Heart right ventricle (tissue), 16 donors: ENCODE data around the gene CDSN. TPM values are rescaled to one million over a fixed set of nuclear protein-coding genes. Genes with fewer than 3 reads are reported as not detected.

ENCODE experiments used
- ATAC-seq, 8 donors: fragments of 200-7000 bp; cut with Tn5 transposase; one replicate each; pipeline ENCODE4 v1.9.1; 2020; ENCODE audit warnings: mild to moderate bottlenecking in 8 of 8, moderate library complexity in 8 of 8, moderate number of reproducible peaks in 1 of 8
- DNase-seq, 2 donors: peaks; one replicate each; pipeline ENCODE4 v3.0.0-alpha.2; 2020
- H3K27ac ChIP-seq, 10 donors: fragments of 200-600 bp; sonication (generic) in 2 of 10; one replicate each; pipeline versions ENCODE4 v1.5.0 to v1.8.0; 2020 to 2022; ENCODE audit warnings: mild to moderate bottlenecking in 3 of 10
- H3K27me3 ChIP-seq, 7 donors: fragments of 200-600 bp; one replicate each; pipeline ENCODE4 v1.8.0; 2021 to 2022; ENCODE audit warnings: mild to moderate bottlenecking in 2 of 7
- H3K36me3 ChIP-seq, 9 donors: fragments of 200-600 bp; sonication (generic) in 1 of 9; one replicate each; pipeline versions ENCODE4 v1.5.0 to v1.8.0; 2020 to 2022; ENCODE audit warnings: mild to moderate bottlenecking in 2 of 9
- H3K4me1 ChIP-seq, 9 donors: fragments of 200-600 bp; sonication (generic) in 1 of 9; one replicate each; pipeline versions ENCODE4 v1.5.0 to v1.8.0; 2020 to 2022; ENCODE audit warnings: mild to moderate bottlenecking in 4 of 9
- H3K4me3 ChIP-seq, 10 donors: fragments of 200-600 bp; sonication (generic) in 2 of 10; one replicate each; pipeline versions ENCODE4 v1.5.0 to v1.8.0; 2020 to 2022; ENCODE audit warnings: mild to moderate bottlenecking in 7 of 10, moderate library complexity in 2 of 10
- H3K9me3 ChIP-seq, 11 donors: fragments of 200-600 bp in 10 of 11; sonication (generic) in 2 of 11; one replicate each; pipeline versions ENCODE4 v1.5.0 to v1.8.0; 2013 to 2022; ENCODE audit warnings: mild to moderate bottlenecking in 2 of 11, control low read depth in 1 of 11, moderate library complexity in 1 of 11
- WGBS, 2 donors: extraction: QIAGEN DNeasy Blood & Tissue Kit; methylation state at CpG; one replicate each; pipeline ENCODE4 v1.1.7; 2013; ENCODE audit warnings: inconsistent platforms in 1 of 2; 5-methylcytosine and 5-hydroxymethylcytosine counted together
- intact Hi-C, 10 donors: fragments of 100-400 bp; cut with DNase I; formaldehyde crosslinking; loops; one replicate each; pipeline versions ENCODE4 v1.11.1 to v1.14.2; 2022
- polyA plus RNA-seq, 2 donors: library from polyadenylated mRNA; stranded (reverse); fragments of 200-250 nt; gene quantifications; one replicate each; pipeline ENCODE4 v1.2.3, GENCODE V29; 2013
- total RNA-seq, 10 donors: library from RNA; stranded (reverse); fragmentation: NEBNext Ultra II Directional in 3 of 10; extraction: Animal tissue kit (Norgen Biotek cat#: 25700) in 3 of 10; gene quantifications; one replicate each; pipeline versions ENCODE4 v1.2.1 to v1.2.4, GENCODE V29; 2021 to 2023
- TF ChIP-seq, protein P1 (sequence below), 9 donors: fragments of 200-600 bp; sonication (generic) in 2 of 9; IDR thresholded peaks; one replicate each; pipeline versions ENCODE4 v1.5.0 to v1.8.0; 2021 to 2022; ENCODE audit warnings: antibody characterized with exemption in 9 of 9, mild to moderate bottlenecking in 5 of 9, moderate library complexity in 1 of 9
- donor health status: Arrhythmogenic right ventricular cardiomyopathy.
- donor health status: ischemic (EF 13 %, LVEDD 7.1; RV severe dilation, severe dysfunction).
- donor health status: healthy with polysubstance abuse.
- donor health status: DM: no; HTN: yes; CAD: no.
- donor health status: DM: no; HTN: no; CAD: no.
- donor health status: ischemic (EF 25% LVEDD 6.9; RV normal size, moderate dysfunction).
- donor health status: ischemic (EF 25% LVEDD 5.7; RV mildly dilated, moderate dysfunction).
- donor health status: healthy.
- donor health status: DM: yes; HTN: yes; CAD: no.
- donor health status: Ischemic cardiomyopathy.
- donor health status: ischemic (EF 35%, LVEDD 5.7; RV mildly dilated, moderate dysfunction).
- donor health status: nonischemic (EF 11% LVEDD 7.7; RV severe dilation, severe dysfunction).
- donor health status: DM: yes; HTN: yes; CAD: no.
- donor health status: PGD.
- donor health status: ischemic (EF 29% LVEDD 5.4; RV normal size, mild dysfunction).
- donor health status: nonischemic (EF 23%, LVEDD 6.1; RV moderate dilation, normal function).

CDSN gene
- total and polyA plus RNA-seq, 12 donors = 0.01 to 0.15 (median 0.11) TPM; not detected in 9

DNA sequence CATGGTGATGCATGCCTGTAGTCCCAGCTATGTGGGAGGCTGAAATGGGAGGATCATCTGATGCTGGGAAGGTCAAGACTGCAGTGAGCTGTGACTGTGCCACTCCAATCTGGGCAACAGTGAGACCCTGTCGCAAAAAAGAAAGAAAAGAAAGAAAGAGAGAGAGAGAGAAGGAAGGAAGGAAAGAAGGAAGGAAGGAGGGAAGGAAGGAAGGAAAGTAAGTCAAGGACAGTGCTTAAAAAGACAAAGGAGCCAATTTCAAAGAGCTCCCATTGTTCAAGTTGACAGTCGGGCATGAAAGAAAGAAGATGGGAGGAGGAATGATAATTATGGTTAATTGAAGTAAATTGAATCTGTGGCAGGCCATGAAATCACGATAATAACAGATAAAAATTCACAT lies 24.0 kb downstream of the CDSN start:
- H3K4me3 ChIP-seq = no peak overlapping the region
- no peaks in the 10 kb centered on the region for H3K9me3 ChIP-seq
- no peaks in the 10 kb centered on the region for H3K27me3 ChIP-seq
- no peaks in the 10 kb centered on the region for H3K36me3 ChIP-seq
- ATAC-seq (no peak), DNase-seq (no peak)
- WGBS, 2 donors = 76 to 78% methylated on average over 3 of the region's 3 CpGs
- H3K27ac ChIP-seq = no peak overlapping the region
- peaks cover 0 to 24% (median 15%) of the 10 kb centered on the region in 9 donors for H3K4me1 ChIP-seq
- TF ChIP-seq, protein P1, sequence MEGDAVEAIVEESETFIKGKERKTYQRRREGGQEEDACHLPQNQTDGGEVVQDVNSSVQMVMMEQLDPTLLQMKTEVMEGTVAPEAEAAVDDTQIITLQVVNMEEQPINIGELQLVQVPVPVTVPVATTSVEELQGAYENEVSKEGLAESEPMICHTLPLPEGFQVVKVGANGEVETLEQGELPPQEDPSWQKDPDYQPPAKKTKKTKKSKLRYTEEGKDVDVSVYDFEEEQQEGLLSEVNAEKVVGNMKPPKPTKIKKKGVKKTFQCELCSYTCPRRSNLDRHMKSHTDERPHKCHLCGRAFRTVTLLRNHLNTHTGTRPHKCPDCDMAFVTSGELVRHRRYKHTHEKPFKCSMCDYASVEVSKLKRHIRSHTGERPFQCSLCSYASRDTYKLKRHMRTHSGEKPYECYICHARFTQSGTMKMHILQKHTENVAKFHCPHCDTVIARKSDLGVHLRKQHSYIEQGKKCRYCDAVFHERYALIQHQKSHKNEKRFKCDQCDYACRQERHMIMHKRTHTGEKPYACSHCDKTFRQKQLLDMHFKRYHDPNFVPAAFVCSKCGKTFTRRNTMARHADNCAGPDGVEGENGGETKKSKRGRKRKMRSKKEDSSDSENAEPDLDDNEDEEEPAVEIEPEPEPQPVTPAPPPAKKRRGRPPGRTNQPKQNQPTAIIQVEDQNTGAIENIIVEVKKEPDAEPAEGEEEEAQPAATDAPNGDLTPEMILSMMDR (IDR thresholded peaks at IDR 0.05) = no peak
- intact Hi-C loops = no loop called here

DNA sequence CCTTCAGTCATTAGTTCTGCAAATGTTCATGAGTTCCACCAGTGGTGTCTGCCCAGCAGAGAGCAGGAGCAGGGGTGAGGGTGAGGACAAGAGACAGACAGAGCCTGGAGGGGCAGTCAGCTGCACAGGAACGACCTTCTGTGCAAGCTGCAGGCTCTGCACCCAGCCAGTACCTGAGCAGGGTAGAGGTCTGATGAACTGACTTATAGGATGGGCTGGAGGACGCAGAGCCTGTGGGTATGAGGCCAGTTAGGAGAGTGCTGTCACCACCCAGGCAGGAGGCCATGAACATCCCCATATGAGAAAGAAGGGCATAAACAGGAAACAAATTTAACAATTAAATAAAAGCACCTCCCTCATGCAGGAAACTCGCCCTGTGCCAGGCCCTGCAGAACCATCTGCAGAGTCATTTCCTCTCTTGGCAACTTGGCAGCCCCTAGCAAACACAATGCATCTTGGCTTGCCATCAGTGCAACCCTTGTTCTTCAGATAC lies 25.8 kb downstream of the CDSN start:
- 47 to 67% methylated on average over 3 of the region's 3 CpGs for WGBS, 2 donors
- H3K4me1 ChIP-seq = peaks cover 0 to 24% (median 15%) of the 10 kb centered on the region in 9 donors
- H3K4me3 ChIP-seq = no peak overlapping the region
- ATAC-seq (peak; percentile 11 to 69 (median 50)), DNase-seq (no peak)
- H3K27ac ChIP-seq = peak overlapping the region in 5 of 10 donors; percentile 16 to 73 (median 52)
- intact Hi-C loops = no loop called here
- H3K9me3 ChIP-seq = no peaks in the 10 kb centered on the region
- no peaks in the 10 kb centered on the region for H3K27me3 ChIP-seq
- no peaks in the 10 kb centered on the region for H3K36me3 ChIP-seq
- TF ChIP-seq, protein P1 (IDR thresholded peaks at IDR 0.05) = no peak

DNA sequence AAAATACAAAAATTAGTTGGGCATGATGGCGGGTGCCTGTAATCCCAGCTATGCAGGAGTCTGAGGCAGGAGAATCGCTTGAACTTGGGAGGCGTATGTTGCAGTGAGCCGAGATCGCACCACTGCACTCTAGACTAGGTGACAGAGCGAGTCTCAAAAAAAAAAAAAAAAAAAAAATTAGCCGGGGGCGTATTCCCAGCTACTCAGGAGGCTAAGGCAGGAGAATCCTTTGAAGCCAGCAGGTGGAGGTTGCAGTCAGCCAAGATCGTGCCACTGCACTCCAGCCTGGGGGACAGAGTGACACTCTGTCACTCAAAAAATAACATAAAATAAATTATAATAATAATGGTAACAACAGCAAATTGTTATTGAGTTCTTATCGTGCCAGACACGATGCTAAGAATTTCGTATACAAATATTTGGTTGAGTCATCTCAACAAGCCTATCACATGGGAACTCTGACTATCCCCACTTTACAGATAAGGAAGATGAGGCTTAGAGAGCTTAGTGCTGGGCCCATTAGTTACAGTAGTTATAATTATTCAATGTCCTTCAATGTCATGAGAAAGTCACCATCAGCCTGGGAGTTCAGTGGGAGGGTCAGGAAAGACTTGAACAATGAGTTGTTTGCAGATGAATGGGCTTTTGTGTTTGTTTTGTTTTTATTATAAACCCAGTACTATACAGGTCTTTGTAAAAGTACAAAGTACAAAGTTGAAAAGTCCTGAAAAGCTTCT lies 27.3 kb downstream of the CDSN start:
- intact Hi-C loops = no loop called here
- 87 to 89% methylated on average over 12 of the region's 12 CpGs for WGBS, 2 donors
- Histone ChIP-seq H3K27me3 (no peaks in the 10 kb centered on the region), H3K36me3 (no peaks in the 10 kb centered on the region), H3K9me3 (no peaks in the 10 kb centered on the region), H3K4me1 (peaks cover 0 to 24% (median 15%) of the 10 kb centered on the region in 9 donors), H3K27ac (peak overlapping the region in 4 of 10 donors; percentile 26 to 52 (median 32)), H3K4me3 (no peak overlapping the region)
- DNase-seq (no peak), ATAC-seq (peak in 4 of 8 donors; percentile 51 to 75 (median 58))
- TF ChIP-seq, protein P1 (IDR thresholded peaks at IDR 0.05) = no peak

DNA sequence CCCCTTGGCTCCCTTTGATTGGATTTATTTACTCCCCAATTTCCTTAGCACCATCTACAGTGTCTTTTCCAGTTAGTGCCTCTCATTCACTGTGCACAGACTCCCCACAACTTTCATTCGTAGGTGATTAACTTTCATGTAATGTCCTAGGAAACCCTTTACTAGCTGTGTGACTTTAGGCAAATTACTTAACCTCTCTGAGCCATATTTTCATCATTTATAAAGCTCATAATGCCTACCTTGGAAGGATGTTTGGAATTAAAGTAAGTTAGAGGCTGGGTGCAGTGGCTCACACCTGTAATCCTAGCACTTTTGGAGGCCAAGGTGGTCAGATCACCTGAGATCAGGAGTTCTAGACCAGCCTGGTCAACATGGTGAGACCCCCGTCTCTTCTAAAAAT lies 28.0 kb downstream of the CDSN start:
- ATAC-seq (no peak), DNase-seq (no peak)
- WGBS, 2 donors = 94 to 97% methylated on average over 2 of the region's 2 CpGs
- Histone ChIP-seq H3K27ac (peak overlapping the region in 2 of 10 donors; percentile 5 to 26), H3K27me3 (no peaks in the 10 kb centered on the region), H3K36me3 (no peaks in the 10 kb centered on the region), H3K9me3 (no peaks in the 10 kb centered on the region), H3K4me1 (peaks cover 0 to 23% (median 17%) of the 10 kb centered on the region in 9 donors), H3K4me3 (no peak overlapping the region)
- intact Hi-C loops = no loop called here
- TF ChIP-seq, protein P1 (IDR thresholded peaks at IDR 0.05) = no peak
